Activated CD4-positive, alpha-beta T cell treated with anti-CD3 and anti-CD28 coated beads, Interleukin-10, Interleukin-2, amounts not matched to agents 100 ng/mL and 50 ng/mL, durations not matched to agents 16 hours and 8 hours (primary cell): ENCODE data around the gene CABP5.

ENCODE experiments used
- DNase-seq: peaks from one replicate; pipeline ENCODE4 v3.0.0-alpha.2; 2020

CABP5 gene

GRCh38 chr19:48029431-48029830 lies 14.4 kb downstream of the CABP5 start:
- no peak for DNase-seq

GRCh38 chr19:48025480-48025879 lies 18.4 kb downstream of the CABP5 start:
- DNase-seq: no peak

GRCh38 chr19:48023518-48023917 lies 20.4 kb downstream of the CABP5 start:
- DNase-seq: no peak

- no peak for DNase-seq
Measured at GRCh38 chr19:48023011-48023410, 20.9 kb downstream of the CABP5 start.

- DNase-seq: no peak
Measured at GRCh38 chr19:48020686-48021085, 23.2 kb downstream of the CABP5 start.

GRCh38 chr19:48010932-48011758 lies 32.7 kb downstream of the CABP5 start:
- no peak for DNase-seq

- DNase-seq: peak; percentile 4
Measured at GRCh38 chr19:48006762-48007161, 37.1 kb downstream of the CABP5 start.

- DNase-seq: no peak
Measured at GRCh38 chr19:48004236-48004635, 39.6 kb downstream of the CABP5 start.

GRCh38 chr19:48000846-48001245 lies 43.0 kb downstream of the CABP5 start:
- no peak for DNase-seq

GRCh38 chr19:47998800-47999199 lies 45.1 kb downstream of the CABP5 start:
- no peak for DNase-seq

- DNase-seq: no peak
Measured at GRCh38 chr19:47996230-47996727, 47.6 kb downstream of the CABP5 start.

GRCh38 chr19:47994209-47994802 lies 49.6 kb downstream of the CABP5 start, which contains the start of gene ELSPBP1:
TSS of gene ELSPBP1 (plus strand) at chr19:47994632. CDS start at chr19:48008668, 14,036 bp downstream.
- no peak for DNase-seq

GRCh38 chr19:47992070-47992469 lies 51.8 kb downstream of the CABP5 start, which contains the start of gene BSPH1:
TSS of gene BSPH1 (minus strand) at chr19:47992170. CDS start at chr19:47992081, 89 bp downstream.
- no peak for DNase-seq

GRCh38 chr19:47991191-47991808 lies 52.6 kb downstream of the CABP5 start:
- no peak for DNase-seq
